Measurements from ENCODE around the gene BRMS1.
"Not testable (repeated sequence)": the region's sequence is repeated elsewhere in the genome, so short reads cannot be mapped to it uniquely, and the experiment has no call there.

The BRMS1 gene

DNA sequence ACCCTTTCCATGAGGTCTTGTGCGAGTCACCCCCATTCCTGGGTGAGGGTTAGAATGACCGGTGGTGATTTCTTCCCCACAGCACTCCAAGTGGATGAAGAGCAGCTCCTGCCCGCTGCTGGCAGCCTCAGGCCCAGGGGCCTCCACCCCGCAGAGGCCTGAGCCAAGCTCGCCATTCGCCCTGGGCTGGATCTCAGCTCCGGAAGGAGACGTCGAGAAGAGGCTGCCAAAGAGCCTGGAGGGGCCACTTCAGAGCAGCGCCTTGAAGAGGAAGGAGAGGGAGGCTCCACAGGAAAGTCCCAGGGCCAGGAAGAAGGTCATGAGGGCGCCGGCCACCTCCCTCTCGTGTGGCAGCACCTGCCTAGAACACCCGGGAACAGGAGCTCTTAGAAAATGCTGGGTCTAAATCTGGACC is 18.3 kb upstream of the BRMS1 start:
- DNase-seq: no peak

GRCh38 chr11:66362481-66363147 is 17.7 kb upstream of the BRMS1 start:
- no peak for DNase-seq

DNA sequence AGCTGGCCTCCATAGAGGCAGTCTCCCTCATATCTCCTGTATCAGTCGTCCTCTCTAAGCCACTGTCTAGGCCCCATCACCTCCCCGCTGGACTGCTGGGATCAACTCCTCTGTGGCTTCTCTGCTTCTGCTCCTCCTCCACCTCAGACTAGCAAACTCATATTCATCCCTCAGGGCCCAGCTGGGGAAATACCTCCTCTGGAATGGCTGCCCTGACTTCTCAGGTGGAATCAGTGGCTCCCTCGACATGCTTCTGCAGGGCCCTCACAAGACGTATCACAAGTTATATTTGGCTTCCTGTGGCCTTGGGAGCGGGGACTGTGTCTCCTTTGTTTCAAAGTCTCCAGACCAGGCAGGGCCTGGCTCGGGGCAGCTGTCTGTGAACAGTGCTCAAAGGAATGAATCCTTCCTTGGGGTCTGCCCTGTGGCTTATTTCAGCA is 16.6 kb upstream of the BRMS1 start:
- DNase-seq: no peak

DNA sequence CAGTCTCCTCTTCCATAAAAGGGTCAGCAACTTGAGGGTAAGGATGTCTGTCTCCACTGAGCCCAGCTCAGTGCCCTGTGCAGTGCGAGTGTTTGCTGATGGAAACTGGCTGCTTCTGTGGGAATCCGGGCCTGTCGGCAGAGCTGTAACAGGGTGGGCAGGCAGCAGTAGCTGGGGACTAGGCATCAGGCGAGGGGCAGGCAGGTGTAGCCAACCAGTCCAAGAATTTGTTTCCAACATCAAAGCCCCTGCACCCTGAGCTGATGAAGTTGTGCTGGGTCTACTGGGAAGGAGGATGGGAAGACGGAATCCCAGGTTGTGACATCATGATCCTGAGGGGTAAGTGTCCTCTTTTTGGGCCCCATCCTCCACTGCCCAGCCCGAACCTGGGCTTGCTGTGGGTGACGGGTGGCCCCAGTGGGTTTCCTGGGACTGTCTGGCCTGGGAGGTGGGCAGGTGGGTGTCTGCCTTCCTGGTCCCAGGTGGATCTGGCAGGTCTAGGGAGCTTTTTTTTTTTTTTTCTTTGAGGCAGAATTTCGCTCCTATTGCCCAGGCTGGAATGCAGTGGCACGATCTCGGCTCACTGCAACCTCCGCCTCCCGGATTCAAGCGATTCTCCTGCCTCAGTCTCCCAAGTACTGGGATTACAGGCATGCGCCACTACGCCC is 15.6 kb upstream of the BRMS1 start:
- no peak for DNase-seq

GRCh38 chr11:66359662-66360087 is 14.8 kb upstream of the BRMS1 start:
- DNase-seq: no peak

GRCh38 chr11:66350560-66351235 is 5.8 kb upstream of the BRMS1 start:
- DNase-seq: not testable (repeated sequence)

DNA sequence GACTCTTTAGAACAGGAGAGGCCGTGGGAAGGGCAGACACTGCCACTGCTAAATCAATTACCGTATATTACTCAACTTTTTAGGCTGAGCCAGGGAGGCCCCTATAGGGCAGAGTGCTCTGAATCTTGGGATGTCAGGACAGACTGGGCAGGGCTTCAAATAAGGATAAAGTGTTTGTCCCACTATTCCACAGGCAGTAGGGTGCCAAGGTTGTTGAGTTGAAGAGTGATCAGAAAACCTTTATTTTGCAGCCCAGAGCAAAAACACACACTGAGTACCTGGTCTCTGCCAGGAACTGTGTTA is 4.1 kb upstream of the BRMS1 start:
- no peak for DNase-seq

DNA sequence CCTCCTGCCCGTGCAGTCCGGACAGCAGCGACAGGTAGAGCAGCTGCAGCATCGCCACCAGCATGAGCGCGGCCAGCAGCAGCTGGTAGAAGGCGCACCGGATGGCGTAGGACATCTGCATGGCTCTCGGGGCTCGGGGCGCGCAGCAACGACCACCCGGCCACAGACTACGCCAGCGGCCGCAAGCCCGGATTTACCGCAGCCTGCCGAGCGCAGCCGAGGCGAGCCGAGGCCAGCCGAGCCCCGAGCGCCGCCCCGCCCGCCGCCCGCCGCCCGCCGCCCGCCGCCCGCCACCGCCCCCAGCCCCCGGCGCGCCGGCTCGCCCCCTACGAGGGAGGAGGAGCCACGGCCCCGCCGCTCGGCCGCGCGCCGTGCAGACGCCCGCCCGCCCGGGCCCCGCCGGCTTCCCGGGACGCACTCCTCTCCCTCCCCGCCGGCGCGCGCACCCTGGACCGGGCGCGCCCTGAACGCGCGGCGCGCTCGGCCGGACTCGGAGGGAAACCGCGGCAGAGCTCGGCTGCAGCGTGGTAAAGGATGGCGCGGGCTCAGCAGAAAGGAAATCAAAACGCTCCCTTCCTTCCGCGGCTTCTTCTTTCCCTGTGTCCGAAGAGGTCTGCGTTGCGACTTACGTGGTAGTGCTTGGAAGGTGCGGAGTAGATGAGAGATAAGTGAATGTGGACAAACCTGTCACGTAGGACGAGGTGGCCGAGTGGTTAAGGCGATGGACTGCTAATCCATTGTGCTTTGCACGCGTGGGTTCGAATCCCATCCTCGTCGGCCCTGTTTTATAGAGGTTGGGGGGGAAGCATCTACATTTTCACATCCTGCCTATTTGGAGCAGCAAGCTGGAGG is 2.7 kb upstream of the BRMS1 start, which contains the start of gene B4GAT1:
Gene B4GAT1 (minus strand): TSS at position 205 of the 852 bp plus-strand sequence. CDS start 84 bp downstream, at position 121.
- DNase-seq: peak; percentile 87 to 98 (median 95)

DNA sequence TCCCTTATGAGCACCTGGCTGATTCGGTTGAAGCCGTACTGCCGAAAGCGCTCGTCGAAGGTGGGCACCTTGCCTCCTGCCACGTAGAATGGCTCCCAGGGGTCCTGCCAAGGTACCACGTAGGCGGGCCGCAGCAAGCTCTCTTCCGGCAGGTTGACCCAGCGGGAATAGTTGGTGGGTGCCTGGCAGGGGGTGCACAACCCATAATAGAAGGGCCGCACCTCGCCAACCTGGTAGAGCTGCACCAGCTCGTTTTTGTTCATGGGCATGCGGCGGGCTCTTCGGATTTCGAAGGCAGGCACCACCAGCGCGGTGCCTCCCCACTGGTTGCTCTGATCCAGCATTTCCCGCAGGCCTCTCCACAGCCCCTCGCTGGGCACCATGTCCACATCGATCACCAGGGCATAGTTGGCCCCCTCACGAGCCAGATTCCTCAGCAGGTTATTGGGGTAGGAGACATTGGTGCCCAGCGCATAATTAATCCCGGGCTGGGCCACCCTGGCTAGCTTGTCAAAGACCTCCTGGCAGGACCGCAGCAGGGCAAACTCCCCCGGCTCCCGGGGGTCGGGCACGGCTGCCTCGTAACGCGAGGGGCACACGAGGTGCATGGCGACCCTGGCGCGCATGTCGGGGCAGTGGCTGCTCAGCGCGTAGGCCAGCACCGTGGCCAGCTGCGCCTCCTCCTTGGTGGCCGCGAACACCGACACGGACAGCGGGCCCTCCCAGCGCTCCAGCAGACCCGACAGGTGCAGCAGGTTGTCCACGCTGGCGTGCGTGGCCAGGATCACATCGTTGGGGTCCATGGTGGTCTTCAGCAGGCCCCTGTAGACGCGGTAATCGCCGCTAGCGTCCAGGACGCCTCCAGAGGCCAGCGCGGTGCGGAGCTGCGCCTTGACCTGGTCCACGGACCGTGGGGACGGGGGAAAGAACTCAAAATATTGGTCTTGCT is 1.8 kb upstream of the BRMS1 start:
- DNase-seq: peak in 2 of 3 experiments; percentile 72 to 73

DNA sequence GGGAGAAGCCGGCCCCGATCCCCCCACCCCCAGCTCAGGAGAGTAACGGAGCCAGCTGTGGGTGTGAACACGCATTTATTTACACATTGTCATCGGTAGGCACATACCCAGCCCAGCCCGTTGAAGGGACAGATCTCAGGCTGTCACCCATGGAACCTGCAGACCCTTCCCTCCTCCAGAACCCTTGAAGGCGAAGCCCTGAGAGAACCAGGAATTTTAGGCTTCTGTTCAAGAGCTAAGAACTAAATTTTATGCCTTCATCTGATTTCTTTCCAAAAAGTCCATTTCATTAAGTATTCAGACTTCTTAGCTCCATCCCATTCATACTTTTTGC is 379 bp upstream of the BRMS1 start:
- DNase-seq: no peak

DNA sequence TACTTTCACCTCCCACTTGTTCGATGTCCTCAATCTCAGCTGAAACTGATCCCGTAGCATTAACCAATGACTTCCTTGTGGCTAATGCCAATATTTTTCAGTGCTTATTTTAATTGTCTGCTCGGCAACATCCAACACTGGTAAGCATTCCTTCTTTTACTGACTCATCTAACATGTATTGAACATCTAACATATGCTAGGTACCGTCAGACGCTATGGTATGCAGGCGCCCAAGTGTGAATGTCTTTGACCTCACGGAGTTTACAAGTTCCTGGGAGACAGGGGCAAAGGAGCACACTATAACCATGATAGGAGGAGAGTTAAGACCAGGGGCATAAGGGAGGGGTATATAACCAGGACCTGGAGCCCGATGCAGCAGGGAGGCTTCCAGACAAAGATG is 1.7 kb downstream of the BRMS1 start:
- no peak for DNase-seq

DNA sequence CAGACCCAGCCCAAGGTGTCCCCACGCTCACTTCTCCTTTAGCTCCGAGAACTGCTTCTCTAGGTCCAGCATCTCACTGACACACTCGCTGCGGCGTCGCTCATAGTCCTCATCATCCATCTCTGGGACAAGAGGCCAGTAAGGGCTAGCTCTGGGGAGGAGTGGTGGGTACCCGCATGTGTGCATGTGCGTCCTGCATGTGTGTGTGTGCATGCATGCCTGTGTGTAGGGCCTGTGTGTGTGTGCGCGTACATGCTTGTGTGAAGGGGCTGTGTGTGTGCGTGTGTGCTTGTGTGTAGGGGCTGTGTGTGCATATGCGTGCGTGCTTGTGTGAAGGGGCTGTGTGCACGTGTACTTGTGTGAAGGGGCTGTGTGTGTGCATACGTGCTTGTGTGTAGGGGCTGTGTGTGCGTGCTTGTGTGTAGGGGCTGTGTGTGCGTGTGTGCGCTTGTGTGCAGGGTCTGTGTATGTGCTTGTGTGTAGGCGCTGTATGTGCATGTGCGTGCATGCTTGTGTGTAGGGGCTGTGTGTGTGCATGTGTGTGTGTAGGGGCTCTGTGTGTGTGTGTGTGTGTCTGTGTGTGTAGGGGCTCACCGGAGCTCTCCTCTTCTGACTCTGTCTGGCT is 3.3 kb downstream of the BRMS1 start:
- no peak for DNase-seq

- no peak for DNase-seq
Measured at GRCh38 chr11:66340596-66341501, 4.1 kb downstream of the BRMS1 start.

DNA sequence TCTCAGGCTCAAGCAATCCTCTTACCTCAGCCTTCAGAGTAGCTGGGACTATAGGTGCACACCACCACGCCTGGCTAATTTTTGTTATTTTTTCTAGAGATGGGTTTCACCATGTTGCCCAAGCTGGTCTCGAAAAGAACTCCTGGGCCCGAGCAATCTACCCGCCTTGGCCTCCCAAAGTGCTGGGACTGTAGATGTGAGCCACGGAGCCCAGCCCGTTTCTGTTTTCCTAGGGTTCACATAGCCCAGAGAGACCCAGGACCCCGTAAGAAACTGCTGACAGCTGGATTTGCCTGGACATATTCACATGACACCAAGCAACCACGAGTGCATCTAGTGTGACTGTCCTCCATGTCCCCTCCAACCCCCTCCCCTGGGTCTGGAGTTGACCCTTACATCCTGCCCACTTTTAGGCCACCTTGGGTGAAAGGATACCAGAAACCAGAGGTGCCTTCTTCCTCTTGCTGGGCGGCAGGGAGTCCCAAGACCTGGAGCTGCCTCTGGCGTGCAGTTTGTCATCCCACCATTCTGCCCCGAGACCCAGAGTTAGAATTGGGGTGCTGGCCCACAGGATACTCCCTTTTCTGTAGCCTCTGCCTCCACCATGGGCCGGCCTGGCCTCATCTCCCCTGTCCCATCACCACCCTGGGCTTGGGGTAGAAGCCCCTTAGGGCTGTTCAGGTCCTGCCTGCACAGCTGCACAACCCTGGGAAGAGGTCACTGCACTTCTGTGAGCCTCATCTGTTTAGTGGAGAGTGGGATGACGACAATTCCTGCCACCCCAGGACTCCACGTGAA is 5.0 kb downstream of the BRMS1 start:
- DNase-seq: no peak

DNA sequence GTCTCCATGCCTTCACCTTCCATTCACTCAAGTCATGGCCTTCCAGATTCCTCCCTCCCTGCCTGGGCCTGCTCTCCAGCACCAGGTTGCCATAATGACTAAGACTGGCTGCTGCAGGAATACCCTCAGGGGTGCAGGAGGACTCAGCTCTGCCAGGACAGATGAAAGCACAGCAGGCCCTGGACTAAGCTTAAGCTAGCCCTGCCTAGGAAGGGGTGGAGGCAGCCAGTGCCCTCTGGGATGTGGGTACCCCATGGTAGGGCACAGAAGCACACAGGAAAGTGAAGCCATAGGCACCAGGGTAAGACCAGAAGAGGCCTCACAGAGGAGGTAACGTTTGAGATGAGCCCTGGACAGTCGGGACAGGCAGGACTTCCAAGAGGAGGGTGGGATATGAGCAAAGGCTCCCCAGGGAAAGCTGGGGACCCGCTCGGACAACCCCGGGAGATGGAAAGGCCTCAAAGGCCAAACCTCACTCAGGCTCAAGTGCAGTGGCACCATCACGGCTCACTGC is 5.7 kb downstream of the BRMS1 start:
- no peak for DNase-seq

DNA sequence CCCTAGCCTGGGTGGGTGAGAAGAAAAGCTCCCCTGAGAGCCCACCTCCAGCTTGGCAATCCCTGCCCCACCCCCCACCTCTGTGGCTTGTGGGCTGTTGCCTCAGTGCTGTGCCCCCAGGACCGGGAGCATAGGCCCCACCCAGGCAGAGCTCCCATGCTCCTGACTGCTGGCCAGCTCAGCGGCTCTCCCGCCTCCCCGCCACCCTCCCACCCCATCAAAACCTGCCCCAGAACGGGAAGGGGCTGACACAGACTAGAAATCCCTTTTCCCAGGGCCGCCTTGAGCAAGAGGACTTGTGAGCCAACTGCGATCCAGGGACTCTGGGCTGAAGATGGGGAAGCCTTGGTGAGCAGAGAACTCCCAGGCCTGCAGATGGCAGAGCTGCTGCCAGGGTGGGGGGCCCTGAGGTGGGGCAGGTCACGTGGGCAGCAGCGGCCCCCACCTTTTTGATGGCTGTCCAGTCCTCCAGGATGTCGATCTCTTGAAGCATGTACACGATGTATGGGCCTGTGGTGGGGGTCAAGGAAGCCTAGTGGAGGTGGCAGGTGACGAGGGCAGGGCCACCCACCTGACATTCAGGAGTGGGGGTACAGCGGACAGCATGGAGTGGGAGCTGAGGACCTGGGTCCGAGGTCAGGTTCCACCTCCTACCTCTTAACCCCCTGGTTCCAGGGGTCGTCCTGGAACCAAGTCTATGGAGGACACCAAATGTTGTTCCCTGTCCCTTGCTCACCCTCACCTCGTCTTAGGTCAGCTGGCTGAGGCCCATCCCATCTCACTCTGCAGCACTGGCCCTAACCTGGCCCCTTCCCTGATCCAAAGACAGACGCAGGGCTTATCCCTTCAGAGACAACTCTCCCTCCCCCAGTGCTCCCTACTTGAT is 6.4 kb downstream of the BRMS1 start:
- no peak for DNase-seq

DNA sequence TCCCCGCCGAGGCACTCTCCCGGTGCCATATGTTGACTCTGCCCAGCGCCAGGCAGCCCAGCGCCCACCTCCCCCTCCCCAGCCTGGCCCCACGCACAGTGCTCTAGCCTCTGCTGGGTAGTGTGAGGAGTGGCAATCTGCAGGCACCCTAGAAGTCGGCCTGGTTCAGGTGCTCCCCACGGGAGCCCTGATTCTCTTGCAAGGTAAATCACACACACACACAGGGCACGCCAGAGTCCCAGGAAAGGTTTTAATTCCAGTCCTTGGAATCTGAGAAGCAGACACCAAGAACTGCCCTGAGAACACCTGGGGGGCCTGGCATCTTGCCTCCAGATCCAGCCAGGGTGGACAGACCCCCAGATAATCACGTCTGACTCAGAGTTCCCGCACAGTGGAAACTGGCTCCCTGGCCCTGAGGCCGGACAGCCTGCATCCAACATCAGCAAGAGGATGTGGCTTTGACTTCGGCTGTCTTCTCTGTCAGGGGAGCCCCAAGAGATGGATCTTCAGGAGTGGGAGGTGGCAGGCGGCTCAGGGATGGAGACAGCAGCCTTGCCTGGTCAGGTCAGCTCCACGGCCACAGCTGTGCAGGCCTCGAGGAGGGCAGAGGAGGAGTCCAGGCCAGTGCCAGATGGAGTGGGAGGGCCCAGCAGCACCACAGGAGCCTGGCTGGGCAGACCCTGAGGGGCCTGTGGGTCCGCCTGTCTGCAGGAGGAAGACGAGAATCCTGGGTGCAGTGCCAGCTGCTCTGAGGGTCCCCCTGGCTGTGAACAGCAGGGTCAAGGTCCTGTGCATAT is 7.6 kb downstream of the BRMS1 start:
- DNase-seq: no peak
